Activated gamma-delta T cell treated with anti-CD3 and anti-CD28 coated beads, Interleukin-2, amount 50 U/mL, for 16 hours (primary cell): ENCODE results near the gene F2RL3.

Experiments
- DNase-seq: peaks from one replicate; pipeline ENCODE4 v3.0.0-alpha.2; 2020; ENCODE audit warnings: low read depth

Gene F2RL3

GRCh38 chr19:16875584-16876555 is 12.9 kb upstream of the F2RL3 start:
- no peak for DNase-seq

GRCh38 chr19:16876904-16877361 is 11.9 kb upstream of the F2RL3 start:
- DNase-seq, result no peak

- no peak for DNase-seq
Measured at GRCh38 chr19:16877581-16877980, 11.2 kb upstream of the F2RL3 start.

GRCh38 chr19:16878181-16878965 is 10.4 kb upstream of the F2RL3 start:
- DNase-seq, result no peak

- DNase-seq, result no peak
Measured at GRCh38 chr19:16880884-16881554, 7.8 kb upstream of the F2RL3 start.

- no peak for DNase-seq
Measured at GRCh38 chr19:16882146-16882545, 6.7 kb upstream of the F2RL3 start.

GRCh38 chr19:16883522-16883921 is 5.3 kb upstream of the F2RL3 start:
- DNase-seq, result no peak

- no peak for DNase-seq
Measured at GRCh38 chr19:16885166-16885565, 3.6 kb upstream of the F2RL3 start.

GRCh38 chr19:16886305-16886880 is 2.4 kb upstream of the F2RL3 start:
- no peak for DNase-seq

- DNase-seq, result no peak
Measured at GRCh38 chr19:16887353-16888265, 1.2 kb upstream of the F2RL3 start.

- DNase-seq, result no peak
Measured at GRCh38 chr19:16889366-16889882, 625 bp downstream of the F2RL3 start.

- DNase-seq, result no peak
Measured at GRCh38 chr19:16889883-16890460, 1.2 kb downstream of the F2RL3 start.

GRCh38 chr19:16890461-16891184 is 1.8 kb downstream of the F2RL3 start:
- DNase-seq, result no peak

GRCh38 chr19:16891696-16892382 is 3.0 kb downstream of the F2RL3 start:
- DNase-seq, result no peak

GRCh38 chr19:16892436-16892835 is 3.6 kb downstream of the F2RL3 start:
- no peak for DNase-seq

GRCh38 chr19:16892868-16893685 is 4.3 kb downstream of the F2RL3 start:
- no peak for DNase-seq

- DNase-seq, result no peak
Measured at GRCh38 chr19:16893686-16893989, 4.8 kb downstream of the F2RL3 start.

- no peak for DNase-seq
Measured at GRCh38 chr19:16894080-16894479, 5.3 kb downstream of the F2RL3 start.
